Peyer's patch (tissue), 4 donors: Measurements from ENCODE around the gene METTL4. TPM values are rescaled to one million over a fixed set of nuclear protein-coding genes. Genes with fewer than 3 reads are reported as not detected.

Experiments used
- DNase-seq, 3 donors: peaks; one replicate each; pipeline ENCODE4 v3.0.0-alpha.2; 2017 to 2019
- H3K27ac ChIP-seq, 4 donors: fragments of 200-600 bp; sonication (generic); one replicate each; pipeline ENCODE4 v1.5.1; 2016 to 2019
- H3K27me3 ChIP-seq, 2 donors: fragments of 200-600 bp; sonication (generic); one replicate each; pipeline ENCODE4 v1.5.1; 2019
- H3K36me3 ChIP-seq, 3 donors: fragments of 200-600 bp; sonication (generic); one replicate each; pipeline ENCODE4 v1.5.1; 2016 to 2019
- H3K4me1 ChIP-seq, 4 donors: fragments of 200-600 bp; sonication (generic); one replicate each; pipeline ENCODE4 v1.5.1; 2016 to 2019
- H3K4me3 ChIP-seq, 4 donors: fragments of 200-600 bp; sonication (generic); 1 replicate in 3 of 4; 2 replicates in 1 of 4; pipeline ENCODE4 v1.5.1; 2016 to 2019; ENCODE audit warnings: mild to moderate bottlenecking in 1 of 4
- H3K9me3 ChIP-seq, 4 donors: fragments of 200-600 bp; sonication (generic); one replicate each; pipeline ENCODE4 v1.5.1; 2016 to 2019; ENCODE audit warnings: mild to moderate bottlenecking in 1 of 4
- POLR2A ChIP-seq, 2 donors: fragments of 450-650 bp; IDR thresholded peaks; one replicate each; pipeline ENCODE4 v1.5.1; 2017; ENCODE audit warnings: antibody characterized with exemption in 2 of 2, mild to moderate bottlenecking in 2 of 2, moderate library complexity in 2 of 2
- total RNA-seq, 4 donors: library from RNA; depleted of rRNA; stranded (reverse); fragments of >200 nt; gene quantifications; one replicate each; pipeline ENCODE4 v1.1.0, GENCODE V29; 2016
- TF ChIP-seq, protein P1 (sequence below), 6 experiments: fragments of 450-650 bp in 4 of 6; fragments of 200-600 bp in 2 of 6; sonication (generic) in 1 of 6; IDR thresholded peaks; one replicate each; pipeline ENCODE4 v1.5.1; 2017 to 2019; ENCODE audit warnings: antibody characterized with exemption in 6 of 6, mild to moderate bottlenecking in 3 of 6, moderate library complexity in 1 of 6

METTL4 gene
- total RNA-seq, 4 donors from 2014 or later, result 7.9 to 12.4 (median 9.0) TPM

DNA sequence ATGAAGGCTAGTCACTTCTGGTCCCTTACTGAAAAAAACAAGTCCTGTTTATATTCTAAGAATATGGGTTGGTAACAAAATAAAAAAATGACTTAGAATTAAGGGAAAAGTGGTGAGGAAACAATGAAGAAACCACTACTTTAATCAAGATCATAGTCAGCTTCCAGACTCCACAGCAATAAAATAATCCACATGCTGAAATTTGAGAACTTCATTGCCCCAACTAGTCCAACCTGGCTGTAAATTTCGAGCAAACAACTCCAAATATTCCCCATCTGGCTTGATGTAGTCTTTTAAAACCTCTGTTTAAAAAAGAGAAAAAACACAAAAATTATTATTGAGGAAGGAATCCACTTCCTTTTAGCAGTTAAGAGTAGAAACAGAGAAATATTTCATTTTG lies 32.5 kb downstream of the METTL4 start:
- TF ChIP-seq, protein P1, sequence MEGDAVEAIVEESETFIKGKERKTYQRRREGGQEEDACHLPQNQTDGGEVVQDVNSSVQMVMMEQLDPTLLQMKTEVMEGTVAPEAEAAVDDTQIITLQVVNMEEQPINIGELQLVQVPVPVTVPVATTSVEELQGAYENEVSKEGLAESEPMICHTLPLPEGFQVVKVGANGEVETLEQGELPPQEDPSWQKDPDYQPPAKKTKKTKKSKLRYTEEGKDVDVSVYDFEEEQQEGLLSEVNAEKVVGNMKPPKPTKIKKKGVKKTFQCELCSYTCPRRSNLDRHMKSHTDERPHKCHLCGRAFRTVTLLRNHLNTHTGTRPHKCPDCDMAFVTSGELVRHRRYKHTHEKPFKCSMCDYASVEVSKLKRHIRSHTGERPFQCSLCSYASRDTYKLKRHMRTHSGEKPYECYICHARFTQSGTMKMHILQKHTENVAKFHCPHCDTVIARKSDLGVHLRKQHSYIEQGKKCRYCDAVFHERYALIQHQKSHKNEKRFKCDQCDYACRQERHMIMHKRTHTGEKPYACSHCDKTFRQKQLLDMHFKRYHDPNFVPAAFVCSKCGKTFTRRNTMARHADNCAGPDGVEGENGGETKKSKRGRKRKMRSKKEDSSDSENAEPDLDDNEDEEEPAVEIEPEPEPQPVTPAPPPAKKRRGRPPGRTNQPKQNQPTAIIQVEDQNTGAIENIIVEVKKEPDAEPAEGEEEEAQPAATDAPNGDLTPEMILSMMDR (IDR thresholded peaks at IDR 0.05), result no peak
- TF ChIP-seq POLR2A (IDR thresholded peaks at IDR 0.05), result no peak
- Histone ChIP-seq H3K4me3 (no peak overlapping the region), H3K9me3 (no peaks in the 10 kb centered on the region), H3K27me3 (no peaks in the 10 kb centered on the region), H3K27ac (no peak overlapping the region), H3K36me3 (no peaks in the 10 kb centered on the region), H3K4me1 (no peaks in the 10 kb centered on the region)
- DNase-seq, result no peak

DNA sequence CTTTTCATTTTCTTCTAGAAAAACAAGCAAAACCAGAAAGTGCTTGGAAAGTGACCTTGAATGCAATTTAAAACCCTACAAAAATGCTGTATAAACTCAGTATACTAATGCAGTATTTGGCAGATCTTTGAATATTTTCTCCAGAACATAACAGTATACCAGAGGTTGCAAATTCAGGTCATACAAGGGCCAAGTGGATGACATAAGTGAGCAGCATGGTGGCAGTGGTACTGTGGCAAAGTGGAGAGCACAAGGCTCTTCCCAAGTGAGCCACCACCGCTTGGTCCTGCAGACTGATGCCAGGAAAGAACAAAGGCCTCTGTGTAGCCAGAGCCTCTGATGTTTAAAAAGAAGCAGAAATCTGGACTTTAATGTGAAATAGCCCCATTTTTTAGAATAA lies 33.1 kb downstream of the METTL4 start:
- DNase-seq, result no peak
- H3K4me3 ChIP-seq, result no peak overlapping the region
- no peaks in the 10 kb centered on the region for H3K9me3 ChIP-seq
- no peaks in the 10 kb centered on the region for H3K27me3 ChIP-seq
- no peak for TF ChIP-seq POLR2A (IDR thresholded peaks at IDR 0.05)
- TF ChIP-seq, protein P1 (IDR thresholded peaks at IDR 0.05), result no peak
- H3K4me1 ChIP-seq, result no peaks in the 10 kb centered on the region
- H3K36me3 ChIP-seq, result peaks cover 0 to 1% (median 0%) of the 10 kb centered on the region in 3 donors
- no peak overlapping the region for H3K27ac ChIP-seq

DNA sequence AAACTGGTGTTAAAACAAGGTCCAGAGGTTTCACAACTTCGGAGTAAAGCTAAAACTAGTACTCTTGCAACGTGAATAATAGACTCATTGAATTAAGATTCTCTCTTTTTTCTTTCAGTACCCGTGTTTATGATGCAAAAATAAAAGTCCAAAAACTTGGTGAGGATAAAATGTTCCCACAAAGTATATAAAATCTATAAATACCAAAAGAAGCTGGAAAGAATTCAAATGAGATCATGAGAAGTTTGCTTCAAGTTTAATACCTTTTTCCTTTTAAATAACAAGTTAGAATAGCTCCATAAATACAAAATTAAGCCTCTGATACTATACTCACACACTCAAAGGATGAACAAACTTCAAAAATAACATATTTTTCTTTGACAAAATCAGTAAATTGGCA lies 34.0 kb downstream of the METTL4 start:
- DNase-seq, result no peak
- no peak overlapping the region for H3K27ac ChIP-seq
- H3K27me3 ChIP-seq, result no peaks in the 10 kb centered on the region
- no peak for TF ChIP-seq POLR2A (IDR thresholded peaks at IDR 0.05)
- TF ChIP-seq, protein P1 (IDR thresholded peaks at IDR 0.05), result no peak
- no peaks in the 10 kb centered on the region for H3K4me1 ChIP-seq
- H3K9me3 ChIP-seq, result no peaks in the 10 kb centered on the region
- peaks cover 0 to 5% (median 0%) of the 10 kb centered on the region in 3 donors for H3K36me3 ChIP-seq
- no peak overlapping the region for H3K4me3 ChIP-seq

DNA sequence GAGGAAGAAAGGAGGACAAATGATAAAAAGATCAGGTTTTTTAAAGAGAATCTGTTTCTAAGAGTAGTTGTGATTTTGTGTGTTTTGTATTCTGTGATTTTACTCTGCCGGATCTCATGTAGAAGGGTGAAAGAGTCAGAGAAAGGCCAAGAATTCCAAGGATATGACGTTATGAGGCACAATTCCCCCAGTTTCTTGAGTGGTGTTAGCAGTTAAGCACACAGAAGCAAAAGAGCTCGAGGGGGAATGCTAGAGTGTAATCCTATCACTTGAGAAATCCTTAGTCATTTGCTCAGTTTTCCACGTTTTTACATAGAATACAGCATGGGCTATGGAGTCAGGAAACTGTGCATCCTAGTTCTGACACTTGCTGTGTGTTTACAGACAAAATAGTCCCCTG lies 34.8 kb downstream of the METTL4 start:
- Histone ChIP-seq H3K4me3 (no peak overlapping the region), H3K27me3 (no peaks in the 10 kb centered on the region), H3K9me3 (no peaks in the 10 kb centered on the region), H3K27ac (no peak overlapping the region), H3K36me3 (peaks cover 0 to 5% (median 0%) of the 10 kb centered on the region in 3 donors), H3K4me1 (no peaks in the 10 kb centered on the region)
- DNase-seq, result no peak
- TF ChIP-seq POLR2A (IDR thresholded peaks at IDR 0.05), result no peak
- TF ChIP-seq, protein P1 (IDR thresholded peaks at IDR 0.05), result no peak

DNA sequence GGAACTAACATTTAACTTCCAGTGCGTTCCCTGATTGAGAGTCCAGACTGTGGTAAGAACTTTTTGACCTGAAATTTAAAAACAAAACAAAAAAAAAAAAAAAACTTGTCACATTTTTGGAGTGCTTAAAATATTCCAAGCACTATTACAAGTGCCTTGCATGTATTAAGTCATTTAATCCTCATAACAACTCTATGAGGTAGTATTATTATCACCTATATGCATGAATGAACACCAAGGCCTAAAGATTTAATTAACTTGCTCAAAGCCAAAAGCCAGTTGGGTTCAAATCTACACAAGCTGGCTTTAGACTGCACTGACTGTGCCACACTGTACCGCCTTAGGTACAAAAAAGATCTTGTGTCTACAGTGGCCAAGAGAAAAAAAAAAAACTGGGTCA lies 35.2 kb downstream of the METTL4 start:
- Histone ChIP-seq H3K36me3 (peaks cover 0 to 5% (median 0%) of the 10 kb centered on the region in 3 donors), H3K27me3 (no peaks in the 10 kb centered on the region), H3K4me1 (no peaks in the 10 kb centered on the region), H3K4me3 (no peak overlapping the region), H3K9me3 (no peaks in the 10 kb centered on the region), H3K27ac (no peak overlapping the region)
- TF ChIP-seq POLR2A (IDR thresholded peaks at IDR 0.05), result no peak
- TF ChIP-seq, protein P1 (IDR thresholded peaks at IDR 0.05), result no peak
- no peak for DNase-seq

DNA sequence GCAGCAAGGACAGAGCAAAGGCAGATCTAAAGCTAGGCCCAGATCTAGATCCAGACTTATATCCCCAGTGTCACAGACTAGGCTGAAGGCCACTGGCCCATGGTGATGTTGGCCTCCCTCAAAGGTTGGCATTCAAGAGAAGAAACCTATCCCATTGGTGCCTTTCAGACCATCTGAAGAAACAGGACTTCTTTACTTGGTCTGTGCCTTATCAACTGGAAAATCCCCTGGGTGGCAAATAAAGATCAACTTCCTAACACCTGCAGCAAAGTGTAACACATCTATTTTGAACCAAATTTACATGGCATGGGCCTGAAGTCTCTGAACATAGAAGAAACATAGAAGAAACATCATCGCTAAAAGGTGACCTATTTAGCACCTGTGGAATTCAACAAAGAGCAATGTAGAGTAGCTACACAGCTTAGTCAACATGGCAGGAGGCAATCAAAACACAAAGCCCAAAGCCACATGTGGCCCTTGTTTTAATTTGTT lies 35.8 kb downstream of the METTL4 start:
- Histone ChIP-seq H3K9me3 (no peaks in the 10 kb centered on the region), H3K4me1 (no peaks in the 10 kb centered on the region), H3K4me3 (no peak overlapping the region), H3K36me3 (peaks cover 0 to 5% (median 0%) of the 10 kb centered on the region in 3 donors), H3K27me3 (no peaks in the 10 kb centered on the region), H3K27ac (no peak overlapping the region)
- TF ChIP-seq POLR2A (IDR thresholded peaks at IDR 0.05), result no peak
- TF ChIP-seq, protein P1 (IDR thresholded peaks at IDR 0.05), result no peak
- no peak for DNase-seq
